ENCODE measurements around the gene ERVW-1. TPM values are rescaled to one million over a fixed set of nuclear protein-coding genes. Genes with fewer than 3 reads are reported as not detected.
A peak's percentile ranks its signal among the peaks of the same experiment; 100 is the strongest.
"Not testable (repeated sequence)": the region's sequence is repeated elsewhere in the genome, so short reads cannot be mapped to it uniquely, and the experiment has no call there.

Gene ERVW-1
- total RNA-seq, 2 experiments from 2014 or later = not detected

DNA sequence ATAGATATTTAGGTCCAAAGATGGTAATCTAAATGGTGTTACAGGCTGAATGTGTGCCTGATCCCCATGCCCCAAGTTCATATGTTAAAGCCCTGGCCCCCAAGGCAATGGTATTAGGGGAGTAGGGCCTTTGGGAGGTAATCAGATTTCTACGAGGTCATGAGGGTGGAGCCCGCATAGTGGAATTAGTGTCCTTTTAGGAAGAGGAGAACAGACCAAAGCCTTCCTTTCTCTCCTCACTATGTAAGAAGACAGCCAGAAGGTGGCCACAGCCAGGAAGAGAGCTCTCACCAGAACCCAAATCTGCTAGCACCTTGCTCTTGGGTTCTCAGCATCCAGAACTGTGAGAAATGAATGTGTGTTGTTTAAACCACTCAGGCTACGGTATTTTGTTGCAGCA is 15.2 kb downstream of the ERVW-1 start:
- no peak overlapping the region for H3K4me3 Mint-ChIP-seq
- intact Hi-C loops (cut with micrococcal nuclease) = loop anchor here (5.0 kb wide), 1 partner anchor 285 kb away; the partner anchor contains the start of gene LRRD1
- H3K27me3 Mint-ChIP-seq = no peaks in the 10 kb centered on the region
- no peak for DNase-seq
- ChIA-PET POLR2A (no interaction called here), CTCF (no interaction called here)
- H3K27ac Mint-ChIP-seq = no peak overlapping the region
- H3K36me3 Mint-ChIP-seq = peaks cover 4% of the 10 kb centered on the region
- H3K9me3 Mint-ChIP-seq = no peaks in the 10 kb centered on the region
- no peaks in the 10 kb centered on the region for H3K4me1 Mint-ChIP-seq (ENCODE audit: low read depth)

GRCh38 chr7:92461027-92462003 is 16.4 kb downstream of the ERVW-1 start:
- no peak overlapping the region for H3K27ac Mint-ChIP-seq
- peak; percentile 41 for DNase-seq
- no peak overlapping the region for H3K4me3 Mint-ChIP-seq
- POLR2A ChIA-PET = no interaction called here
- CTCF ChIA-PET = interaction anchor here (0.5 to 3.0 kb wide), 18 partner anchors 11 to 328 kb away, joined by 3 to 13 read pairs (median 3); partner anchors contain the start of genes GATAD1, PEX1 and RBM48
- no peaks in the 10 kb centered on the region for H3K4me1 Mint-ChIP-seq (ENCODE audit: low read depth)
- peaks cover 5% of the 10 kb centered on the region for H3K36me3 Mint-ChIP-seq
- no peaks in the 10 kb centered on the region for H3K27me3 Mint-ChIP-seq
- intact Hi-C loops (cut with micrococcal nuclease) = loop anchor here (1.0 to 5.0 kb wide), 2 partner anchors 37 to 284 kb away; partner anchors contain the start of gene LRRD1
- H3K9me3 Mint-ChIP-seq = no peaks in the 10 kb centered on the region

- POLR2A ChIA-PET = interaction anchor here (1.2 kb wide), 1 partner anchor 13 kb away, joined by 3 read pairs; no protein-coding TSS in a partner anchor
- no peaks in the 10 kb centered on the region for H3K4me1 Mint-ChIP-seq (ENCODE audit: low read depth)
- no peak overlapping the region for H3K4me3 Mint-ChIP-seq
- no peak for DNase-seq
- H3K36me3 Mint-ChIP-seq = peaks cover 7% of the 10 kb centered on the region
- no peak overlapping the region for H3K27ac Mint-ChIP-seq
- no peaks in the 10 kb centered on the region for H3K27me3 Mint-ChIP-seq
- CTCF ChIA-PET = interaction anchor here (0.7 to 3.0 kb wide), 11 partner anchors 10 to 327 kb away, joined by 3 to 13 read pairs (median 3); partner anchors contain the start of genes GATAD1, PEX1 and RBM48
- H3K9me3 Mint-ChIP-seq = no peaks in the 10 kb centered on the region
- intact Hi-C loops (cut with micrococcal nuclease) = loop anchor here (5.0 kb wide), 1 partner anchor 283 kb away; the partner anchor contains the start of gene LRRD1
Observed at GRCh38 chr7:92460510-92460909, 17.2 kb downstream of the ERVW-1 start.

- H3K4me1 Mint-ChIP-seq (ENCODE audit: low read depth) = no peaks in the 10 kb centered on the region
- POLR2A ChIA-PET = interaction anchor here (1.2 kb wide), 1 partner anchor 12 kb away, joined by 3 read pairs; no protein-coding TSS in a partner anchor
- no peaks in the 10 kb centered on the region for H3K27me3 Mint-ChIP-seq
- intact Hi-C loops (cut with micrococcal nuclease) = loop anchor here (5.0 kb wide), 1 partner anchor 283 kb away; the partner anchor contains the start of gene LRRD1
- CTCF ChIA-PET = interaction anchor here (1.2 to 3.0 kb wide), 3 partner anchors 9 to 117 kb away, joined by 3 to 13 read pairs (median 10); partner anchors contain the start of gene GATAD1
- H3K4me3 Mint-ChIP-seq = no peak overlapping the region
- H3K36me3 Mint-ChIP-seq = peaks cover 7% of the 10 kb centered on the region
- H3K9me3 Mint-ChIP-seq = no peaks in the 10 kb centered on the region
- DNase-seq = no peak
- H3K27ac Mint-ChIP-seq = no peak overlapping the region
Observed at GRCh38 chr7:92460109-92460508, 17.6 kb downstream of the ERVW-1 start.

DNA sequence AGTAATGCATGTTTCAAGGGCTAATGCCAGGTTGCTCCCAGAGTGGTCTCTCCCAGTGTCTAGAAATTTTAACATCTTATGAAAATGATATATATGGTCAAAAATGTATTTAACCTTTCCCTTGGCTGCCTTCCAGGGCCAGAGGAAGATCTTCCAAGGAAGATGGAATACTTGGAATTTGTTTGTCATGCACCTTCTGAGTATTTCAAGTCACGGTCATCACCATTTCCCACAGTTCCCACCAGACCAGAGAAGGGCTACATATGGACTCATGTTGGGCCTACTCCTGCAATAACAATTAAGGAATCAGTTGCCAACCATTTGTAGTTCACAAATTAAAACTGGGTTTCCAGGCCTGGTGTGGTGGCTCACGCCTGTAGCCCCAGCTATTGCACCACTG is 21.5 kb downstream of the ERVW-1 start:
- Mint-ChIP-seq H3K4me3 (no peak overlapping the region), H3K27ac (no peak overlapping the region), H3K4me1 (ENCODE audit: low read depth) (no peaks in the 10 kb centered on the region), H3K36me3 (peaks cover 14% of the 10 kb centered on the region), H3K27me3 (no peaks in the 10 kb centered on the region), H3K9me3 (no peaks in the 10 kb centered on the region)
- CTCF ChIA-PET = interaction anchor here (2.7 kb wide), 1 partner anchor 9 kb away, joined by 14 read pairs; the partner anchor contains the start of gene GATAD1
- no peak for DNase-seq
- POLR2A ChIA-PET = no interaction called here
- intact Hi-C loops (cut with micrococcal nuclease) = no loop called here

- Mint-ChIP-seq H3K9me3 (no peaks in the 10 kb centered on the region), H3K36me3 (peaks cover 27% of the 10 kb centered on the region), H3K4me1 (ENCODE audit: low read depth) (peaks cover 12% of the 10 kb centered on the region), H3K27me3 (no peaks in the 10 kb centered on the region), H3K4me3 (no peak overlapping the region), H3K27ac (no peak overlapping the region)
- no peak for DNase-seq
- ChIA-PET CTCF (interaction anchor here (2.0 kb wide), 1 partner anchor 9 kb away, joined by 10 read pairs; no protein-coding TSS in a partner anchor), POLR2A (no interaction called here)
- intact Hi-C loops (cut with micrococcal nuclease) = no loop called here
Observed at GRCh38 chr7:92451645-92452044, 26.1 kb downstream of the ERVW-1 start.

DNA sequence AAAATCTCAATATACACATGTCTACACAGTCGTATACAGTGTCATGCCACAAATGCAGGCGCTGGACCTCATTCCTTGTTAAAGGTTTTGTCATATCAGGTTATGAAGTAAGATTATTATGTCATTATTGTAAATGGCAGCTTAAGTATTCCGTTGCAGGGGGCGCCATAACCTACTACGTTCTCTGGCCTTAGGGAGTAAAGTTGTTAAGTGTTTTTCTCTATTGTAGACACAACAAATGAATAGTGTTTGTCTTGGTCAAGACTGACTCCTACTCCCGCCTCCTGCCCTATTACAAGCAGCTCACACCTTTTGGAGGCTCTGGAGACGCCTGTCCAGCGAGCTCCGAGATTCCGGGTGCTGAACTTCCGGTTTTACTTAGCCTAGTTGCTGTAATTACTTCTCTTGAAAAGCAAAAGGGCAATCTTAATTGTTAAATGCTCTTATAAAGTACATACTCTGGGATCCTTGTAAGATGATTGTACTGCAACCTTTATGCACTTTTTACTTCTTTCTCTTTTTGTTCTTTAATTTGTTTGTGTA is 29.5 kb downstream of the ERVW-1 start:
- Mint-ChIP-seq H3K4me3 (peak overlapping the region; percentile 82), H3K27ac (peak overlapping the region; percentile 81), H3K9me3 (no peaks in the 10 kb centered on the region), H3K27me3 (no peaks in the 10 kb centered on the region), H3K4me1 (ENCODE audit: low read depth) (peaks cover 16% of the 10 kb centered on the region), H3K36me3 (peaks cover 16% of the 10 kb centered on the region)
- intact Hi-C loops (cut with micrococcal nuclease) = loop anchor here (1.0 to 5.0 kb wide), 5 partner anchors 203 to 1186 kb away; partner anchors contain the start of genes AKAP9, ANKIB1, FZD1 and KRIT1
- peak; percentile 66 for DNase-seq
- POLR2A ChIA-PET = interaction anchor here (0.6 to 3.1 kb wide), 6 partner anchors 12 to 577 kb away, joined by 3 to 17 read pairs (median 6); partner anchors contain the start of genes ANKIB1, CYP51A1, KRIT1 and PEX1
- CTCF ChIA-PET = interaction anchor here (1.0 to 5.4 kb wide), 22 partner anchors 9 to 670 kb away, joined by 3 to 125 read pairs (median 6); partner anchors contain the start of genes ANKIB1, KRIT1, LRRD1 and MTERF1

GRCh38 chr7:92447345-92448204 is 30.2 kb downstream of the ERVW-1 start, which contains the start of gene GATAD1:
GATAD1 (plus strand) TSS chr7:92447482; CDS start chr7:92447730, 248 bp downstream.
- Mint-ChIP-seq H3K4me1 (ENCODE audit: low read depth) (peaks cover 16% of the 10 kb centered on the region), H3K27me3 (no peaks in the 10 kb centered on the region), H3K36me3 (peaks cover 16% of the 10 kb centered on the region), H3K27ac (peak within 1 kb of the TSS; percentile 81), H3K9me3 (no peaks in the 10 kb centered on the region), H3K4me3 (peak within 1 kb of the TSS; percentile 82)
- peak; percentile 88 for DNase-seq
- intact Hi-C loops (cut with micrococcal nuclease) = loop anchor here (1.0 to 5.0 kb wide), 10 partner anchors 23 to 1185 kb away; partner anchors contain the start of genes AKAP9, ANKIB1, CYP51A1 and FZD1
- ChIA-PET CTCF (interaction anchor here (0.8 to 5.4 kb wide), 32 partner anchors 10 to 670 kb away, joined by 3 to 125 read pairs (median 5); partner anchors contain the start of genes AKAP9, ANKIB1, CYP51A1 and KRIT1), POLR2A (interaction anchor here (0.6 to 3.1 kb wide), 9 partner anchors 13 to 577 kb away, joined by 3 to 17 read pairs (median 3); partner anchors contain the start of genes ANKIB1, CYP51A1, KRIT1 and PEX1)

GRCh38 chr7:92446869-92447344 is 30.8 kb downstream of the ERVW-1 start:
- POLR2A ChIA-PET = interaction anchor here (0.6 to 3.1 kb wide), 7 partner anchors 16 to 507 kb away, joined by 3 to 17 read pairs (median 4); partner anchors contain the start of genes ANKIB1, CYP51A1, KRIT1 and PEX1
- intact Hi-C loops (cut with micrococcal nuclease) = loop anchor here (1.0 to 5.0 kb wide), 7 partner anchors 23 to 1185 kb away; partner anchors contain the start of genes CYP51A1, FZD1, LRRD1 and PEX1
- H3K9me3 Mint-ChIP-seq = no peaks in the 10 kb centered on the region
- CTCF ChIA-PET = interaction anchor here (0.6 to 5.4 kb wide), 31 partner anchors 11 to 1992 kb away, joined by 3 to 125 read pairs (median 5); partner anchors contain the start of genes AKAP9, ANKIB1, CYP51A1 and KRIT1
- H3K27ac Mint-ChIP-seq = peak overlapping the region; percentile 81
- H3K4me3 Mint-ChIP-seq = peak overlapping the region; percentile 77
- H3K27me3 Mint-ChIP-seq = no peaks in the 10 kb centered on the region
- peaks cover 16% of the 10 kb centered on the region for H3K36me3 Mint-ChIP-seq
- peaks cover 16% of the 10 kb centered on the region for H3K4me1 Mint-ChIP-seq (ENCODE audit: low read depth)
- no peak for DNase-seq

DNA sequence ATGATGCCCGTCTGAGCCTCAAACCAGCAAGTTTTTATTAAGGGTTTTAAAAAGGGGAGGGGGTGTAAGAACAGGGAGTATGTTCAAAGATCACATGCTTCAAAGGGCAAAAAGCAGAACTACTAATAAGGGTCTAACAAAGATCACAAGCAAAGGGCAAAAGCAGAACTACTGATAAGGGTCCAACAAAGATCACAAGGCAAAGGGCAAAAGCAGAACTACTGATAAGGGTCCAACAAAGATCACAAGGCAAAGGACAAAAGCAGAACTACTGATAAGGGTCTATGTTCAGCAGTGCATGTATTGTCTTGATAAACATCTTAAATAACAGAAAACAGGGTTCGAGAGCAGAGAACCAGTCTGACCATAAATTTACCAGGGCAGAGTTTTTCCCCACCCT is 35.0 kb downstream of the ERVW-1 start:
- intact Hi-C loops (cut with micrococcal nuclease) = not testable (repeated sequence)

More for the DNA sequence above, 35.0 kb downstream of the ERVW-1 start:
- CTCF ChIA-PET; H3K27me3 Mint-ChIP-seq; H3K36me3 Mint-ChIP-seq; H3K27ac Mint-ChIP-seq; DNase-seq; H3K9me3 Mint-ChIP-seq; H3K4me3 Mint-ChIP-seq; POLR2A ChIA-PET; H3K4me1 Mint-ChIP-seq (ENCODE audit: low read depth): not testable (repeated sequence)
